A549 (cell line): ENCODE data around the gene AAMP. TPM values are rescaled to one million over a fixed set of nuclear protein-coding genes. Genes with fewer than 3 reads are reported as not detected.

Source experiments
- ATAC-seq, 2 experiments: fragments of 200-7000 bp in 1 of 2; fragments of >200 bp in 1 of 2; cut with Nextera tagmentation in 1 of 2; cut with Tn5 transposase in 1 of 2; 3 replicates each; pipeline versions ENCODE4 v1.8.0 to v1.9.1; 2018 to 2020; ENCODE audit warnings: mild to moderate bottlenecking in 1 of 2, moderate library complexity in 1 of 2
- CTCF ChIA-PET: fragments of 300-600 bp; sonication (Branson Sonifier 250); formaldehyde crosslinking; extraction: SDS; loops from one replicate; lab custom pipeline; 2021; ENCODE audit warnings: antibody characterized with exemption, inconsistent platforms; lab: Yijun Ruan, JAX
- POLR2A ChIA-PET: fragments of 350-600 bp; formaldehyde crosslinking; extraction: SDS; loops from one replicate; lab custom pipeline; 2021; ENCODE audit warnings: antibody characterized with exemption, inconsistent platforms; lab: Yijun Ruan, JAX
- DNase-seq, 2 experiments: peaks; one replicate each; pipeline versions ENCODE4 v3.0.0 to v3.0.0-alpha.2; 2011 to 2016; ENCODE audit warnings: low read depth in 1 of 2, low spot score in 1 of 2
- FAIRE-seq: peaks from 2 replicates; lab custom pipeline; 2011; peaks lifted over from hg19 to GRCh38; lab: Jason Lieb, UNC
- H3K27ac ChIP-seq, 2 experiments: fragments of >200 bp; sonication (Bioruptor Twin); formaldehyde crosslinking; 3 replicates each; pipeline ENCODE4 v1.5.1; 2016 to 2017
- H3K4me1 ChIP-seq: fragments of >200 bp; sonication (Bioruptor Twin); formaldehyde crosslinking; 3 replicates; pipeline ENCODE4 v1.6.1; 2016
- H3K4me2 ChIP-seq: fragments of >200 bp; sonication (Bioruptor Twin); formaldehyde crosslinking; 3 replicates; pipeline ENCODE4 v1.6.1; 2016
- H3K4me3 ChIP-seq: fragments of >200 bp; sonication (Bioruptor Twin); formaldehyde crosslinking; 3 replicates; pipeline ENCODE4 v1.5.1; 2016
- H3K9me3 ChIP-seq: fragments of >200 bp; sonication (Bioruptor Twin); formaldehyde crosslinking; 3 replicates; pipeline ENCODE4 v1.6.1; 2016
- CEBPB ChIP-seq, 2 experiments: fragments of >200 bp in 1 of 2; sonication (Bioruptor Twin) in 1 of 2; formaldehyde crosslinking in 1 of 2; IDR thresholded peaks; 2 replicates each; pipeline ENCODE4 v1.6.1; 2012 to 2016
- EHF ChIP-seq: fragments of 250-450 bp; sonication (Bioruptor Pico); IDR thresholded peaks from 2 replicates; pipeline ENCODE4 v1.5.0; 2020; ENCODE audit warnings: mild to moderate bottlenecking
- EHMT2 ChIP-seq: fragments of 200-600 bp; sonication (generic); IDR thresholded peaks from 2 replicates; pipeline ENCODE4 v1.6.1; 2016; ENCODE audit warnings: antibody characterized with exemption, low read depth, mild to moderate bottlenecking, moderate library complexity
- FOSB ChIP-seq: fragments of 250-450 bp; sonication (Bioruptor Pico); IDR thresholded peaks from 2 replicates; pipeline ENCODE4 v1.5.0; 2020; ENCODE audit warnings: mild to moderate bottlenecking, moderate library complexity
- FOSL2 ChIP-seq, 2 experiments: fragments of 450-650 bp in 1 of 2; fragments of >200 bp in 1 of 2; sonication (Bioruptor Twin) in 1 of 2; formaldehyde crosslinking; IDR thresholded peaks; 2 replicates each; pipeline versions ENCODE4 v1.5.0 to v1.6.1; 2016 to 2020; ENCODE audit warnings: mild to moderate bottlenecking in 1 of 2, moderate library complexity in 1 of 2
- GATA3 ChIP-seq: IDR thresholded peaks from 2 replicates; pipeline ENCODE4 v1.6.1; 2012; ENCODE audit warnings: borderline replicate concordance
- HDAC2 ChIP-seq: fragments of 200-600 bp; sonication (generic); IDR thresholded peaks from 2 replicates; pipeline ENCODE4 v1.6.1; 2016
- HEYL ChIP-seq: fragments of 250-450 bp; sonication (Bioruptor Pico); IDR thresholded peaks from 2 replicates; pipeline ENCODE4 v1.8.0; 2021; ENCODE audit warnings: mild to moderate bottlenecking, moderate library complexity
- HOXB5 ChIP-seq: fragments of 250-450 bp; sonication (Bioruptor Pico); IDR thresholded peaks from 2 replicates; pipeline ENCODE4 v1.5.0; 2020; ENCODE audit warnings: mild to moderate bottlenecking, moderate library complexity
- JUN ChIP-seq, 2 experiments: fragments of >200 bp; sonication (Bioruptor Twin); formaldehyde crosslinking; IDR thresholded peaks; 2 replicates in 1 of 2; 3 replicates in 1 of 2; pipeline ENCODE4 v1.6.1; 2016 to 2017
- KDM1A ChIP-seq: fragments of 200-600 bp; sonication (generic); IDR thresholded peaks from 2 replicates; pipeline ENCODE4 v1.6.1; 2016; ENCODE audit warnings: low read depth, mild to moderate bottlenecking
- MAZ ChIP-seq: fragments of 150-350 bp; IDR thresholded peaks from 2 replicates; pipeline ENCODE4 v1.6.1; 2014; ENCODE audit warnings: antibody characterized with exemption, low read depth, low read length, borderline replicate concordance
- NFE2L2 ChIP-seq: fragments of 150-350 bp; conservative IDR thresholded peaks from 2 replicates; pipeline ENCODE4 v1.6.1; 2014; ENCODE audit warnings: low read length
- NPAS2 ChIP-seq: fragments of 250-450 bp; sonication (Bioruptor Pico); IDR thresholded peaks from 2 replicates; pipeline ENCODE4 v1.8.0; 2022; ENCODE audit warnings: mild to moderate bottlenecking, moderate library complexity, borderline replicate concordance
- PHF8 ChIP-seq: fragments of 200-600 bp; sonication (generic); IDR thresholded peaks from 2 replicates; pipeline ENCODE4 v1.6.1; 2016; ENCODE audit warnings: low read depth, mild to moderate bottlenecking, antibody characterized with exemption, moderate library complexity, borderline replicate concordance
- POLR2AphosphoS2 ChIP-seq: conservative IDR thresholded peaks from 2 replicates; pipeline ENCODE4 v1.6.1; 2012; ENCODE audit warnings: low read length, improper control_type of control experiment, inconsistent platforms
- RARB ChIP-seq: fragments of 250-450 bp; sonication (Bioruptor Pico); IDR thresholded peaks from 2 replicates; pipeline ENCODE4 v1.8.0; 2021; ENCODE audit warnings: mild to moderate bottlenecking, moderate library complexity
- RCOR1 ChIP-seq: fragments of 150-350 bp; IDR thresholded peaks from 2 replicates; pipeline ENCODE4 v1.6.1; 2014; ENCODE audit warnings: antibody characterized with exemption, low read length, low read depth
- RFX5 ChIP-seq: fragments of 450-650 bp; IDR thresholded peaks from 2 replicates; pipeline ENCODE4 v1.7.1; 2014; ENCODE audit warnings: antibody characterized with exemption, mild to moderate bottlenecking, moderate library complexity
- SMC3 ChIP-seq: fragments of >200 bp; sonication (Bioruptor Twin); formaldehyde crosslinking; IDR thresholded peaks from 3 replicates; pipeline ENCODE4 v1.6.1; 2018; ENCODE audit warnings: inconsistent platforms
- SREBF2 ChIP-seq: fragments of 450-650 bp; IDR thresholded peaks from 2 replicates; pipeline ENCODE4 v1.6.1; 2014; ENCODE audit warnings: mild to moderate bottlenecking, moderate library complexity
- ZC3H11A ChIP-seq: fragments of 450-650 bp; IDR thresholded peaks from 2 replicates; pipeline ENCODE4 v1.6.1; 2014; ENCODE audit warnings: antibody characterized with exemption, mild to moderate bottlenecking
- ZFP36 ChIP-seq: fragments of 450-650 bp; IDR thresholded peaks from 2 replicates; pipeline ENCODE4 v1.6.1; 2014; ENCODE audit warnings: borderline replicate concordance; ENCODE audit not compliant: partially characterized antibody
- ZSCAN20 ChIP-seq: fragments of 250-450 bp; sonication (Bioruptor Pico); IDR thresholded peaks from 2 replicates; pipeline ENCODE4 v1.8.0; 2022; ENCODE audit warnings: mild to moderate bottlenecking, moderate library complexity
- WGBS: methylation state at CpG from one replicate; pipeline ENCODE4 v1.1.6; 2017; ENCODE audit errors: missing lambda C conversion rate; 5-methylcytosine and 5-hydroxymethylcytosine counted together
- polyA plus RNA-seq, 4 experiments: library from polyadenylated mRNA; depleted of rRNA in 3 of 4; stranded (reverse); fragments of >200 nt; fragmentation: RNase III in 1 of 4; extraction: RNeasy Plus Mini Kit Qiagen cat#74134 plus additional on column Dnase treatment in 1 of 4; gene quantifications; 2 replicates in 3 of 4; 3 replicates in 1 of 4; pipeline ENCODE4 v1.2.3, GENCODE V29; 2011 to 2017
- TF ChIP-seq, protein P1 (sequence below): fragments of >200 bp; sonication (Bioruptor Twin); formaldehyde crosslinking; IDR thresholded peaks from 2 replicates; pipeline ENCODE4 v1.6.1; 2016
- TF ChIP-seq, protein P2 (sequence below): fragments of >200 bp; sonication (Bioruptor Twin); formaldehyde crosslinking; IDR thresholded peaks from 3 replicates; pipeline ENCODE4 v1.6.1; 2016
- TF ChIP-seq, protein P3 (sequence below): IDR thresholded peaks from 2 replicates; pipeline ENCODE4 v1.6.1; 2012
- TF ChIP-seq, protein P4 (sequence below): fragments of 250-450 bp; sonication (Bioruptor Pico); IDR thresholded peaks from 2 replicates; pipeline ENCODE4 v1.5.0; 2020; ENCODE audit warnings: low read depth, mild to moderate bottlenecking, moderate library complexity
- TF ChIP-seq, protein P5 (sequence below): fragments of >200 bp; sonication (Bioruptor Twin); formaldehyde crosslinking; IDR thresholded peaks from 3 replicates; pipeline ENCODE4 v1.5.1; 2016

The AAMP gene
- polyA plus RNA-seq, 2 of the 4 experiments (the other 2 are of a cell fraction) = 82.0 to 173 TPM

DNA sequence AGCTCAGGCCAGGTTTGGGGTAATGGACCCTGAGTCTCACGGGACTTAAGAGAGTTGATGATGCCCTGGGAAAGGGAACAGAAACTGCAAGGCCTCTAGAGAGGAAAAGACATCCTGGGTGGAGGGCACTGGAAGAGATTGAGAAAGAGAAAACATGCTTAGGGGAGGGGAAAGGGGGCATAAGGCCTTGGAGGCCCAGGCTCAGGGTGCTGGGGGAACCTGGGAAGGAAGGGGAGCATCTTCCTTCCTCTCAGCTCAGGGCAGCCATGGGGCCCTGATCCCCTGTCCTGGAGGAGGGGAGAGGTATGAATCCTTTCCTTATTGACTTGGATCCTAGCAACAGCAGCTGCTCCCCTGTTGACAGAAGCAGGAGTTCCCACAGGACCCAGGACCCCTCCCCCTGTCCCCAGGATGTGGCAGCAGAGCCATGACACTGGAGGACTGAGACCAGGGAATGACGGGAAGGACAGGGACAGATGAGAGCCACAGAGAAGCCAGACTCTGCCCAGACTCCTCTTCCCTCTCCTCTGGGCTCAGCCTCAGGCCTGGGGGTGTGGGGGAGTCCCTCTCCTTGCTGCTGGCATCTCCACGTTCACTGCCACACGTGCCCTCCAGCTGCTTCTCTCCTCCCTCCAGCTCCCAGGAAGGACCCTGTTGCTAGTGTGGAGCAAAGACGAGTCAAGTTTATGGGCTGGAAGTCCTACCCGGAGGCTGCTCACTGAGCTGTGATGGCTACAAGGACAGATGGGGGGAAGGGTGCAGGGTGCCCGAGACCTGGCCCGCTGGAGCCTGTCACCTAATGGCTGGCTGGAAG is 8.3 kb downstream of the AAMP start:
- peak in 1 of 2 experiments; percentile 3; a peak in 3 of 6 replicates for ATAC-seq

GRCh38 chr2:218260742-218261422 is 9.1 kb downstream of the AAMP start, which contains the start of gene GPBAR1:
Gene GPBAR1 (plus strand): TSS chr2:218261015. CDS start chr2:218262725, 1,710 bp downstream.
- H3K4me1 ChIP-seq = no peaks in the 10 kb centered on the region; the same call in 2 of the 3 replicates
- TF ChIP-seq SMC3 (no peak), RCOR1 (no peak), HOXB5 (CRISPR knock-in tag) (no peak), RARB (CRISPR knock-in tag) (no peak), KDM1A (no peak), EHF (CRISPR knock-in tag) (no peak), FOSL2 (IDR thresholded peaks at IDR 0.05) (no peak), FOSL2 (CRISPR knock-in tag; IDR thresholded peaks at IDR 0.05) (no peak), CEBPB (IDR thresholded peaks at IDR 0.05) (no peak), POLR2AphosphoS2 (no peak), RFX5 (no peak), NPAS2 (CRISPR knock-in tag) (no peak), FOSB (CRISPR knock-in tag) (no peak), ZSCAN20 (no peak)
- TF ChIP-seq, protein P1, sequence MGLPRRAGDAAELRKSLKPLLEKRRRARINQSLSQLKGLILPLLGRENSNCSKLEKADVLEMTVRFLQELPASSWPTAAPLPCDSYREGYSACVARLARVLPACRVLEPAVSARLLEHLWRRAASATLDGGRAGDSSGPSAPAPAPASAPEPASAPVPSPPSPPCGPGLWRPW = no peak
- TF ChIP-seq, protein P2, sequence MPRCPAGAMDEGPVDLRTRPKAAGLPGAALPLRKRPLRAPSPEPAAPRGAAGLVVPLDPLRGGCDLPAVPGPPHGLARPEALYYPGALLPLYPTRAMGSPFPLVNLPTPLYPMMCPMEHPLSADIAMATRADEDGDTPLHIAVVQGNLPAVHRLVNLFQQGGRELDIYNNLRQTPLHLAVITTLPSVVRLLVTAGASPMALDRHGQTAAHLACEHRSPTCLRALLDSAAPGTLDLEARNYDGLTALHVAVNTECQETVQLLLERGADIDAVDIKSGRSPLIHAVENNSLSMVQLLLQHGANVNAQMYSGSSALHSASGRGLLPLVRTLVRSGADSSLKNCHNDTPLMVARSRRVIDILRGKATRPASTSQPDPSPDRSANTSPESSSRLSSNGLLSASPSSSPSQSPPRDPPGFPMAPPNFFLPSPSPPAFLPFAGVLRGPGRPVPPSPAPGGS = no peak
- TF ChIP-seq, protein P3, sequence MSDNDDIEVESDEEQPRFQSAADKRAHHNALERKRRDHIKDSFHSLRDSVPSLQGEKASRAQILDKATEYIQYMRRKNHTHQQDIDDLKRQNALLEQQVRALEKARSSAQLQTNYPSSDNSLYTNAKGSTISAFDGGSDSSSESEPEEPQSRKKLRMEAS = no peak
- ATAC-seq = peak; percentile 21 to 51; a peak in 4 of 6 replicates
- H3K9me3 ChIP-seq = no peaks in the 10 kb centered on the region
- no peak for FAIRE-seq
- no peak for DNase-seq
- 79% methylated on average over 8 of the region's 10 CpGs for WGBS
- ChIA-PET CTCF (interaction anchor here (0.6 to 1.8 kb wide), 5 partner anchors 11 to 95 kb away, joined by 3 to 5 read pairs (median 4); partner anchors contain the start of gene CATIP), POLR2A (no interaction called here)
- no peak within 1 kb of the TSS for H3K4me2 ChIP-seq
- H3K4me3 ChIP-seq = no peak within 1 kb of the TSS
- no peak within 1 kb of the TSS for H3K27ac ChIP-seq

More for the DNA sequence above, 8.3 kb downstream of the AAMP start:
- TF ChIP-seq KDM1A (no peak), PHF8 (no peak), ZFP36 (no peak), HEYL (no peak), MAZ (no peak), JUN (IDR thresholded peaks at IDR 0.05) (no peak), RARB (CRISPR knock-in tag) (no peak), EHMT2 (no peak), ZC3H11A (no peak), SMC3 (no peak), SREBF2 (no peak), RFX5 (no peak), HDAC2 (no peak), GATA3 (no peak), NPAS2 (CRISPR knock-in tag) (no peak), NFE2L2 (no peak)
- TF ChIP-seq, protein P4, sequence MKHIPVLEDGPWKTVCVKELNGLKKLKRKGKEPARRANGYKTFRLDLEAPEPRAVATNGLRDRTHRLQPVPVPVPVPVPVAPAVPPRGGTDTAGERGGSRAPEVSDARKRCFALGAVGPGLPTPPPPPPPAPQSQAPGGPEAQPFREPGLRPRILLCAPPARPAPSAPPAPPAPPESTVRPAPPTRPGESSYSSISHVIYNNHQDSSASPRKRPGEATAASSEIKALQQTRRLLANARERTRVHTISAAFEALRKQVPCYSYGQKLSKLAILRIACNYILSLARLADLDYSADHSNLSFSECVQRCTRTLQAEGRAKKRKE = no peak
- TF ChIP-seq, protein P5, sequence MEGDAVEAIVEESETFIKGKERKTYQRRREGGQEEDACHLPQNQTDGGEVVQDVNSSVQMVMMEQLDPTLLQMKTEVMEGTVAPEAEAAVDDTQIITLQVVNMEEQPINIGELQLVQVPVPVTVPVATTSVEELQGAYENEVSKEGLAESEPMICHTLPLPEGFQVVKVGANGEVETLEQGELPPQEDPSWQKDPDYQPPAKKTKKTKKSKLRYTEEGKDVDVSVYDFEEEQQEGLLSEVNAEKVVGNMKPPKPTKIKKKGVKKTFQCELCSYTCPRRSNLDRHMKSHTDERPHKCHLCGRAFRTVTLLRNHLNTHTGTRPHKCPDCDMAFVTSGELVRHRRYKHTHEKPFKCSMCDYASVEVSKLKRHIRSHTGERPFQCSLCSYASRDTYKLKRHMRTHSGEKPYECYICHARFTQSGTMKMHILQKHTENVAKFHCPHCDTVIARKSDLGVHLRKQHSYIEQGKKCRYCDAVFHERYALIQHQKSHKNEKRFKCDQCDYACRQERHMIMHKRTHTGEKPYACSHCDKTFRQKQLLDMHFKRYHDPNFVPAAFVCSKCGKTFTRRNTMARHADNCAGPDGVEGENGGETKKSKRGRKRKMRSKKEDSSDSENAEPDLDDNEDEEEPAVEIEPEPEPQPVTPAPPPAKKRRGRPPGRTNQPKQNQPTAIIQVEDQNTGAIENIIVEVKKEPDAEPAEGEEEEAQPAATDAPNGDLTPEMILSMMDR = no peak
- TF ChIP-seq, protein P3 = no peak
- TF ChIP-seq, all 56 proteins: peak for 0
- 59% methylated on average over 8 of the region's 8 CpGs for WGBS
- ChIA-PET CTCF (interaction anchor here (1.3 to 1.7 kb wide), 3 partner anchors 10 to 32 kb away, joined by 4 to 5 read pairs (median 5); no protein-coding TSS in a partner anchor), POLR2A (no interaction called here)
- Histone ChIP-seq H3K4me2 (no peak overlapping the region), H3K9me3 (no peaks in the 10 kb centered on the region), H3K4me3 (no peak overlapping the region), H3K4me1 (no peaks in the 10 kb centered on the region; the same call in 2 of the 3 replicates), H3K27ac (no peak overlapping the region)
- DNase-seq (no peak), FAIRE-seq (no peak)
